HG03103 (cell line): ENCODE measurements around the gene BABAM2.

Experiments
- ATAC-seq: cut with Tn5 transposase; IDR thresholded peaks from one replicate; pipeline ENCODE4 v1.9.1; 2021; ENCODE audit warnings: low read depth; ENCODE audit not compliant: unreplicated experiment

BABAM2 gene

GRCh38 chr2:28178946-28179345, 288.4 kb downstream of the BABAM2 start:
- no peak for ATAC-seq

- ATAC-seq = no peak
Observed at GRCh38 chr2:28181801-28182200, 291.3 kb downstream of the BABAM2 start.

GRCh38 chr2:28182348-28182747, 291.8 kb downstream of the BABAM2 start:
- ATAC-seq = no peak

- no peak for ATAC-seq
Observed at GRCh38 chr2:28185153-28185552, 294.6 kb downstream of the BABAM2 start.

GRCh38 chr2:28185891-28186290, 295.4 kb downstream of the BABAM2 start:
- no peak for ATAC-seq

- no peak for ATAC-seq
Observed at GRCh38 chr2:28187186-28187585, 296.7 kb downstream of the BABAM2 start.

GRCh38 chr2:28188436-28188835, 297.9 kb downstream of the BABAM2 start:
- ATAC-seq = no peak

GRCh38 chr2:28193630-28194403, 303.3 kb downstream of the BABAM2 start:
- no peak for ATAC-seq

GRCh38 chr2:28199995-28200679, 309.6 kb downstream of the BABAM2 start:
- no peak for ATAC-seq

- ATAC-seq = no peak
Observed at GRCh38 chr2:28201671-28202180, 311.2 kb downstream of the BABAM2 start.

GRCh38 chr2:28202719-28203118, 312.2 kb downstream of the BABAM2 start:
- ATAC-seq = no peak

- no peak for ATAC-seq
Observed at GRCh38 chr2:28206762-28207161, 316.2 kb downstream of the BABAM2 start.

GRCh38 chr2:28209261-28209691, 318.7 kb downstream of the BABAM2 start:
- ATAC-seq = no peak

- no peak for ATAC-seq
Observed at GRCh38 chr2:28209864-28210263, 319.3 kb downstream of the BABAM2 start.

GRCh38 chr2:28210535-28210934, 320.0 kb downstream of the BABAM2 start:
- no peak for ATAC-seq

GRCh38 chr2:28216331-28216730, 325.8 kb downstream of the BABAM2 start:
- no peak for ATAC-seq

GRCh38 chr2:28217042-28217740, 326.7 kb downstream of the BABAM2 start:
- no peak for ATAC-seq

GRCh38 chr2:28219138-28219537, 328.6 kb downstream of the BABAM2 start:
- ATAC-seq = no peak

GRCh38 chr2:28219758-28220368, 329.3 kb downstream of the BABAM2 start:
- ATAC-seq = no peak

GRCh38 chr2:28224648-28225472, 334.3 kb downstream of the BABAM2 start:
- ATAC-seq = no peak
